CD14-positive monocyte (primary cell): ENCODE data around the gene SLC36A3. TPM values are rescaled to one million over a fixed set of nuclear protein-coding genes. Genes with fewer than 3 reads are reported as not detected.
A peak's percentile ranks its signal among the peaks of the same experiment; 100 is the strongest.

Source experiments
- DNase-seq, 3 donors: peaks; one replicate each; pipeline ENCODE4 v3.0.0-alpha.2; 2011 to 2022
- H2AFZ ChIP-seq: 2 replicates; pipeline ENCODE4 v1.6.0; 2012; ENCODE audit warnings: mild to moderate bottlenecking, low read depth, low read length, inconsistent platforms; ENCODE audit not compliant: insufficient read depth, poor library complexity, severe bottlenecking
- H3K27ac ChIP-seq, 2 donors: 1 replicate in 1 of 2; 2 replicates in 1 of 2; pipeline ENCODE4 v1.5.1; 2012 to 2013; ENCODE audit warnings: low read length in 2 of 2, control low read depth in 1 of 2, inconsistent platforms in 1 of 2, low read depth in 1 of 2, mild to moderate bottlenecking in 1 of 2
- H3K27me3 ChIP-seq, 2 donors: one replicate each; pipeline versions ENCODE4 v1.6.0 to v1.6.1; 2011 to 2013; ENCODE audit warnings: low read length in 2 of 2; ENCODE audit not compliant: control insufficient read depth in 2 of 2, insufficient read depth in 2 of 2
- H3K36me3 ChIP-seq, 2 donors: replicated peaks in 1 of 2; 1 replicate in 1 of 2; 2 replicates in 1 of 2; pipeline versions ENCODE4 v1.5.1 to v1.6.1; 2012 to 2013; ENCODE audit warnings: low read length in 2 of 2, control low read depth in 1 of 2, inconsistent platforms in 1 of 2, mild to moderate bottlenecking in 1 of 2; ENCODE audit not compliant: insufficient read depth in 2 of 2, control insufficient read depth in 1 of 2
- H3K4me1 ChIP-seq, 2 donors: 1 replicate in 1 of 2; 2 replicates in 1 of 2; pipeline versions ENCODE4 v1.5.1 to v1.6.1; 2012 to 2013; ENCODE audit warnings: low read length in 2 of 2, control low read depth in 1 of 2, inconsistent platforms in 1 of 2, mild to moderate bottlenecking in 1 of 2, moderate library complexity in 1 of 2; ENCODE audit not compliant: insufficient read depth in 2 of 2, control insufficient read depth in 1 of 2
- H3K4me2 ChIP-seq: replicated peaks from 2 replicates; pipeline ENCODE3; 2012; ENCODE audit warnings: low read length, moderate library complexity, mild to moderate bottlenecking; ENCODE audit not compliant: poor library complexity, severe bottlenecking; ENCODE audit errors: extremely low read depth
- H3K4me3 ChIP-seq, 3 experiments: fragments of 200-600 bp in 1 of 3; sonication (generic) in 1 of 3; replicated peaks in 1 of 3; 1 replicate in 2 of 3; 2 replicates in 1 of 3; pipeline ENCODE4 v1.5.1; 2011 to 2013; ENCODE audit warnings: low read length in 3 of 3, mild to moderate bottlenecking in 3 of 3, control low read depth in 2 of 3, low read depth in 2 of 3, inconsistent platforms in 1 of 3, moderate library complexity in 1 of 3
- H3K79me2 ChIP-seq: 2 replicates; pipeline ENCODE4 v1.6.0; 2012; ENCODE audit warnings: mild to moderate bottlenecking, control low read depth, inconsistent platforms, low read length, moderate library complexity; ENCODE audit not compliant: insufficient read depth
- H3K9ac ChIP-seq: 2 replicates; pipeline ENCODE4 v1.6.0; 2017; ENCODE audit warnings: low read length, mild to moderate bottlenecking; ENCODE audit not compliant: insufficient read depth, poor library complexity, severe bottlenecking
- H3K9me3 ChIP-seq, 2 donors: replicated peaks in 1 of 2; 1 replicate in 1 of 2; 2 replicates in 1 of 2; pipeline versions ENCODE4 v1.5.1 to v1.6.1; 2012 to 2013; ENCODE audit warnings: low read length in 2 of 2, control low read depth in 1 of 2; ENCODE audit not compliant: control insufficient read depth in 1 of 2, insufficient read depth in 1 of 2
- H4K20me1 ChIP-seq: 2 replicates; pipeline ENCODE4 v1.6.0; 2012; ENCODE audit warnings: mild to moderate bottlenecking, low read length, control low read depth, moderate library complexity; ENCODE audit not compliant: insufficient read depth
- H3K27ac Mint-ChIP-seq, 7 donors: one replicate each; pipeline ENCODE4 v1.8.0; 2020; ENCODE audit warnings: mild to moderate bottlenecking in 7 of 7, mixed read lengths in 7 of 7, moderate library complexity in 6 of 7, inconsistent platforms in 2 of 7
- H3K27me3 Mint-ChIP-seq, 3 donors: one replicate each; pipeline ENCODE4 v1.8.0; 2021 to 2022; ENCODE audit warnings: low read depth in 3 of 3, mild to moderate bottlenecking in 3 of 3, mixed read lengths in 3 of 3, moderate library complexity in 3 of 3, inconsistent platforms in 1 of 3
- H3K36me3 Mint-ChIP-seq, 2 donors: one replicate each; pipeline ENCODE4 v1.8.0; 2020; ENCODE audit warnings: mixed read lengths in 2 of 2, inconsistent platforms in 1 of 2, mild to moderate bottlenecking in 1 of 2
- H3K4me1 Mint-ChIP-seq: one replicate; pipeline ENCODE4 v1.8.0; 2020; ENCODE audit warnings: mild to moderate bottlenecking, mixed read lengths
- H3K4me3 Mint-ChIP-seq, 2 donors: one replicate each; pipeline ENCODE4 v1.8.0; 2020; ENCODE audit warnings: mild to moderate bottlenecking in 2 of 2, mixed read lengths in 2 of 2, moderate library complexity in 1 of 2
- H3K9me3 Mint-ChIP-seq, 7 donors: one replicate each; pipeline ENCODE4 v1.8.0; 2020 to 2022; ENCODE audit warnings: mixed read lengths in 7 of 7, mild to moderate bottlenecking in 6 of 7, moderate library complexity in 6 of 7, inconsistent platforms in 2 of 7
- WGBS: methylation state at CpG from one replicate; pipeline ENCODE4 v1.1.5; 2013; ENCODE audit warnings: missing lambda C conversion rate; ENCODE audit not compliant: insufficient coverage; 5-methylcytosine and 5-hydroxymethylcytosine counted together
- intact Hi-C, 2 donors: fragments of 100-400 bp; cut with micrococcal nuclease; formaldehyde crosslinking; loops; one replicate each; pipeline versions ENCODE4 v1.15.0 to v1.15.1; 2023
- polyA plus RNA-seq, 3 donors: library from polyadenylated mRNA; depleted of rRNA in 1 of 3; unstranded in 2 of 3; stranded (reverse) in 1 of 3; fragments of 300-500 nt in 2 of 3; fragments of >200 nt in 1 of 3; fragmentation: Illumina TruSeq in 2 of 3; gene quantifications; 1 replicate in 2 of 3; 2 replicates in 1 of 3; pipeline ENCODE4 v1.2.3, GENCODE V29; 2012 to 2021
- TF ChIP-seq, protein P1 (sequence below): fragments of 200-600 bp; IDR thresholded peaks from one replicate; pipeline ENCODE4 v1.8.0; 2022; ENCODE audit warnings: antibody characterized with exemption, mild to moderate bottlenecking

SLC36A3 gene
- polyA plus RNA-seq, 3 donors, result not detected

DNA sequence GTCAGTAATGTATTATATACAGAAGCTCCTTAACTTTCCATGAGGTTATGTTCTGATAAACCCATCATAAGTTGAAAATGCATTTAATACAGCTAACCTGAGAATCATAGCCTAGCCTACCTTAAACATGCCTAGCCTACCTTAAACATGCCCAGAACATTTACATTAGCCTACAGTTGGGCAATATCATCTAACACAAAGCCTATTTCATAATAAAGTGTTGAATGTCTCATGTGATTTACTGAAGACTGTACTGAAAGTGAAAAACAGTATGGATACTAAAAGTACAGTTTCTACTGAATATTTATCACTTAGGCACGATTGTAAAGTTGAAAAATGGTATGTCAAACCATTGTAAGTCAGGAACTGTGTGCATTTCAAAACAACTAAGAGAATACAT is 49.0 kb downstream of the SLC36A3 start:
- no peaks in the 10 kb centered on the region for H3K27me3 ChIP-seq
- H3K4me3 ChIP-seq, result peak overlapping the region in 2 of 3 experiments; percentile 78 to 99
- DNase-seq, result peak in 2 of 3 donors; percentile 43 to 63
- WGBS, result no CpG with 5 or more reads among the region's 1 CpG
- peak overlapping the region; percentile 92 to 100 (median 97) for H3K27ac Mint-ChIP-seq
- TF ChIP-seq, protein P1, sequence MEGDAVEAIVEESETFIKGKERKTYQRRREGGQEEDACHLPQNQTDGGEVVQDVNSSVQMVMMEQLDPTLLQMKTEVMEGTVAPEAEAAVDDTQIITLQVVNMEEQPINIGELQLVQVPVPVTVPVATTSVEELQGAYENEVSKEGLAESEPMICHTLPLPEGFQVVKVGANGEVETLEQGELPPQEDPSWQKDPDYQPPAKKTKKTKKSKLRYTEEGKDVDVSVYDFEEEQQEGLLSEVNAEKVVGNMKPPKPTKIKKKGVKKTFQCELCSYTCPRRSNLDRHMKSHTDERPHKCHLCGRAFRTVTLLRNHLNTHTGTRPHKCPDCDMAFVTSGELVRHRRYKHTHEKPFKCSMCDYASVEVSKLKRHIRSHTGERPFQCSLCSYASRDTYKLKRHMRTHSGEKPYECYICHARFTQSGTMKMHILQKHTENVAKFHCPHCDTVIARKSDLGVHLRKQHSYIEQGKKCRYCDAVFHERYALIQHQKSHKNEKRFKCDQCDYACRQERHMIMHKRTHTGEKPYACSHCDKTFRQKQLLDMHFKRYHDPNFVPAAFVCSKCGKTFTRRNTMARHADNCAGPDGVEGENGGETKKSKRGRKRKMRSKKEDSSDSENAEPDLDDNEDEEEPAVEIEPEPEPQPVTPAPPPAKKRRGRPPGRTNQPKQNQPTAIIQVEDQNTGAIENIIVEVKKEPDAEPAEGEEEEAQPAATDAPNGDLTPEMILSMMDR, result no peak
- H3K4me1 ChIP-seq, result peaks cover 71 to 79% of the 10 kb centered on the region in 2 donors
- H3K79me2 ChIP-seq, result peaks cover 64% of the 10 kb centered on the region
- no peak overlapping the region for H3K9ac ChIP-seq
- H3K36me3 Mint-ChIP-seq, result peaks cover 12% of the 10 kb centered on the region in 2 donors
- H3K27me3 Mint-ChIP-seq, result peaks cover 0 to 2% (median 2%) of the 10 kb centered on the region in 3 donors
- peak overlapping the region; percentile 83 to 94 for H3K27ac ChIP-seq
- H2AFZ ChIP-seq, result no peak overlapping the region
- H3K36me3 ChIP-seq, result peaks cover under 1 to 1% of the 10 kb centered on the region in 2 donors
- H3K4me1 Mint-ChIP-seq, result peaks cover 70% of the 10 kb centered on the region
- peak overlapping the region; percentile 96 to 99 for H3K4me3 Mint-ChIP-seq
- peaks cover 28% of the 10 kb centered on the region for H4K20me1 ChIP-seq
- no peaks in the 10 kb centered on the region for H3K9me3 ChIP-seq
- H3K9me3 Mint-ChIP-seq, result no peaks in the 10 kb centered on the region
- intact Hi-C loops, result loop anchor here in 1 of 2 donors (5.0 to 10.0 kb wide), 2 partner anchors 37 to 200 kb away; no protein-coding TSS in a partner anchor
- H3K4me2 ChIP-seq, result peak overlapping the region; percentile 100

DNA sequence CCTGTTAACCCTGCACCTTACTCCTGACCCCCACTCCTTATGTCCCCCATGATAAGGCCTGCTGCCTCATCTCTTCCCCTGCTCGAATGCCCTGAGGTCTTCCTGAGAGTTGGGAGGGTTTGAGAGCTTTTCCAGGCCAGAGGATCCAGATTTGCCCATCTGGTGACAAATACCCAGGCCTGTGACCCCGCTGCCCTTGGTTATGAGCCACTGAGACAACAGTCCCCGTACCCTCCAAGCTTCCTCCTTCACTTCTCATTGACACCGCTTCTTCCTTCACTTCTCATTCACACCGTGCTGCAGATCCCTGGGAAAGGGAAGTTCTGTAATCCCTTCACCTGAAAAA is 50.0 kb downstream of the SLC36A3 start:
- Mint-ChIP-seq H3K27ac (peak overlapping the region; percentile 92 to 100 (median 97)), H3K4me3 (peak overlapping the region; percentile 96 to 99), H3K9me3 (no peaks in the 10 kb centered on the region), H3K36me3 (peaks cover 4 to 7% of the 10 kb centered on the region in 2 donors), H3K27me3 (peaks cover 0 to 4% (median 0%) of the 10 kb centered on the region in 3 donors), H3K4me1 (peaks cover 67% of the 10 kb centered on the region)
- Histone ChIP-seq H3K79me2 (peaks cover 54% of the 10 kb centered on the region), H3K9ac (peak overlapping the region; percentile 71), H3K27ac (peak overlapping the region; percentile 91 to 94), H3K9me3 (no peaks in the 10 kb centered on the region), H4K20me1 (peaks cover 18% of the 10 kb centered on the region), H2AFZ (peak overlapping the region; percentile 76), H3K4me2 (peak overlapping the region; percentile 100), H3K27me3 (no peaks in the 10 kb centered on the region), H3K4me1 (peaks cover 61 to 77% of the 10 kb centered on the region in 2 donors), H3K4me3 (peak overlapping the region; percentile 78 to 99 (median 81)), H3K36me3 (no peaks in the 10 kb centered on the region)
- 0% methylated on average over 1 of the region's 5 CpGs for WGBS
- intact Hi-C loops, result loop anchor here in 1 of 2 donors (5.0 to 10.0 kb wide), 2 partner anchors 36 to 199 kb away; no protein-coding TSS in a partner anchor
- peak in 2 of 3 donors; percentile 52 to 71 for DNase-seq
- TF ChIP-seq, protein P1, result no peak
